HEK293 (cell line): ENCODE results near the gene HIRA.

Source experiments
- CTCF ChIA-PET: fragments of 350-600 bp; formaldehyde crosslinking; extraction: SDS; loops from one replicate; lab custom pipeline; 2021; ENCODE audit warnings: antibody characterized with exemption; lab: Yijun Ruan, JAX
- POLR2A ChIA-PET: fragments of 300-600 bp; formaldehyde crosslinking; extraction: SDS; loops from one replicate; lab custom pipeline; 2020; ENCODE audit warnings: antibody characterized with exemption, inconsistent platforms; lab: Yijun Ruan, JAX
- H3K27ac ChIP-seq: fragments of 200-500 bp; sonication (Bioruptor generic); 2 replicates; pipeline ENCODE4 v1.5.1; 2014; ENCODE audit warnings: low read depth, low read length, control low read depth, inconsistent platforms; ENCODE audit errors: extremely low read depth
- H3K36me3 ChIP-seq, 2 experiments: fragments of 200-500 bp in 1 of 2; sonication (Bioruptor generic) in 1 of 2; 1 replicate in 1 of 2; 2 replicates in 1 of 2; pipeline ENCODE4 v1.5.1; 2014 to 2017; ENCODE audit warnings: inconsistent platforms in 2 of 2, low read length in 2 of 2; ENCODE audit not compliant: control insufficient read depth in 2 of 2, insufficient read depth in 1 of 2
- H3K4me1 ChIP-seq: fragments of 200-500 bp; sonication (Bioruptor generic); 2 replicates; pipeline ENCODE4 v1.5.1; 2014; ENCODE audit warnings: mild to moderate bottlenecking, low read length, inconsistent platforms; ENCODE audit not compliant: control insufficient read depth, insufficient read depth
- H3K4me3 ChIP-seq: 2 replicates; pipeline ENCODE4 v1.5.1; 2011; ENCODE audit warnings: low read depth, mild to moderate bottlenecking, control low read depth, low read length, moderate library complexity
- H3K9me3 ChIP-seq: fragments of 200-500 bp; sonication (Bioruptor generic); 2 replicates; pipeline ENCODE4 v1.5.1; 2014; ENCODE audit warnings: low read depth, low read length, inconsistent platforms; ENCODE audit not compliant: control insufficient read depth, insufficient read depth
- GFI1B ChIP-seq: fragments of 450-650 bp; formaldehyde crosslinking; IDR thresholded peaks from 2 replicates; pipeline ENCODE4 v1.5.1; 2016; ENCODE audit warnings: missing biosample characterization, missing genetic modification characterization
- HOXA7 ChIP-seq: sonication (generic); formaldehyde crosslinking; IDR thresholded peaks from 2 replicates; pipeline ENCODE4 v1.8.1; 2022; ENCODE audit warnings: missing genetic modification reagents, borderline replicate concordance
- YY1 ChIP-seq: fragments of 450-650 bp; formaldehyde crosslinking; IDR thresholded peaks from 2 replicates; pipeline ENCODE4 v1.5.1; 2018; ENCODE audit warnings: missing biosample characterization, missing genetic modification characterization
- ZBTB48 ChIP-seq: fragments of 450-650 bp; formaldehyde crosslinking; IDR thresholded peaks from 2 replicates; pipeline ENCODE4 v1.5.1; 2016; ENCODE audit warnings: missing biosample characterization, missing genetic modification characterization
- ZFP3 ChIP-seq: fragments of 450-650 bp; formaldehyde crosslinking; IDR thresholded peaks from 2 replicates; pipeline ENCODE4 v1.5.1; 2016; ENCODE audit warnings: low read depth, missing biosample characterization, missing genetic modification characterization
- ZNF23 ChIP-seq: fragments of 450-650 bp; formaldehyde crosslinking; IDR thresholded peaks from 2 replicates; pipeline ENCODE4 v1.5.1; 2016; ENCODE audit warnings: missing biosample characterization, missing genetic modification characterization, borderline replicate concordance
- ZNF354C ChIP-seq: fragments of 450-650 bp; formaldehyde crosslinking; IDR thresholded peaks from 2 replicates; pipeline ENCODE4 v1.5.1; 2016; ENCODE audit warnings: missing biosample characterization, missing genetic modification characterization, low read depth, borderline replicate concordance
- ZNF366 ChIP-seq: fragments of 450-650 bp; formaldehyde crosslinking; conservative IDR thresholded peaks from 2 replicates; pipeline ENCODE4 v1.5.1; 2016; ENCODE audit warnings: missing biosample characterization, missing genetic modification characterization
- ZNF433 ChIP-seq: fragments of 450-650 bp; formaldehyde crosslinking; IDR thresholded peaks from 2 replicates; pipeline ENCODE4 v1.5.1; 2016; ENCODE audit warnings: missing biosample characterization, missing genetic modification characterization, low read depth
- TF ChIP-seq, protein P1 (sequence below): fragments of 450-650 bp; formaldehyde crosslinking; conservative IDR thresholded peaks from 2 replicates; pipeline ENCODE4 v1.5.1; 2016; ENCODE audit warnings: low read depth, missing biosample characterization, missing genetic modification characterization
- TF ChIP-seq, protein P2 (sequence below): fragments of 450-650 bp; formaldehyde crosslinking; IDR thresholded peaks from 2 replicates; pipeline ENCODE4 v1.5.1; 2016; ENCODE audit warnings: missing biosample characterization, missing genetic modification characterization
- TF ChIP-seq, protein P3 (sequence below): fragments of 450-650 bp; formaldehyde crosslinking; IDR thresholded peaks from 2 replicates; pipeline ENCODE4 v1.5.1; 2016; ENCODE audit warnings: missing biosample characterization, missing genetic modification characterization
- TF ChIP-seq, protein P4 (sequence below): fragments of 450-650 bp; formaldehyde crosslinking; IDR thresholded peaks from 2 replicates; pipeline ENCODE4 v1.5.1; 2016; ENCODE audit warnings: missing biosample characterization, missing genetic modification characterization

HIRA gene

DNA sequence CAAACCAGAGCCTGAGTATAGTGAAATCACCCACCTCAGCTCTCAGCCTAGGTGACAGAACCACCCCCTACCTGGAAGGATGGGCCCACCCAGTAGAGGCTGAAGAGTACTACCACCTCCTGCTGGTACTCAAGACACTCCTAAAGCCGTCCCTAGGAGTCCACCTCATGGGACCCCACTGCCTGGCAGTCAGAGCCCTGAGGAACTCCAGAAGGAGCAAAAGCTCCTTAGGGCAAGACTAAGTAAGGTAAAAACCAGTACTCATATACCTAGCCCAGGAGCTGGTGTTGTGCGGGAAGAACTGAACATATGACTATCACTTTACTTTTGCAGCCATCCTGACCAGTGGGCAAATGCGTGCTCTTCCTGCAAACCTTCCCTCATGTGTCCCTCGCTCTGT, 36.3 kb downstream of the HIRA start:
- POLR2A ChIA-PET, result no interaction called here
- no peak overlapping the region for H3K4me3 ChIP-seq
- H3K27ac ChIP-seq, result no peak overlapping the region
- CTCF ChIA-PET, result interaction anchor here (0.8 to 1.1 kb wide), 3 partner anchors 20 to 177 kb away, joined by 3 read pairs; no protein-coding TSS in a partner anchor
- H3K36me3 ChIP-seq, result peaks cover 4 to 90% of the 10 kb centered on the region in 2 experiments; a peak in 2 of 3 replicates
- no peaks in the 10 kb centered on the region for H3K4me1 ChIP-seq
- no peak for TF ChIP-seq YY1
- H3K9me3 ChIP-seq, result no peaks in the 10 kb centered on the region

DNA sequence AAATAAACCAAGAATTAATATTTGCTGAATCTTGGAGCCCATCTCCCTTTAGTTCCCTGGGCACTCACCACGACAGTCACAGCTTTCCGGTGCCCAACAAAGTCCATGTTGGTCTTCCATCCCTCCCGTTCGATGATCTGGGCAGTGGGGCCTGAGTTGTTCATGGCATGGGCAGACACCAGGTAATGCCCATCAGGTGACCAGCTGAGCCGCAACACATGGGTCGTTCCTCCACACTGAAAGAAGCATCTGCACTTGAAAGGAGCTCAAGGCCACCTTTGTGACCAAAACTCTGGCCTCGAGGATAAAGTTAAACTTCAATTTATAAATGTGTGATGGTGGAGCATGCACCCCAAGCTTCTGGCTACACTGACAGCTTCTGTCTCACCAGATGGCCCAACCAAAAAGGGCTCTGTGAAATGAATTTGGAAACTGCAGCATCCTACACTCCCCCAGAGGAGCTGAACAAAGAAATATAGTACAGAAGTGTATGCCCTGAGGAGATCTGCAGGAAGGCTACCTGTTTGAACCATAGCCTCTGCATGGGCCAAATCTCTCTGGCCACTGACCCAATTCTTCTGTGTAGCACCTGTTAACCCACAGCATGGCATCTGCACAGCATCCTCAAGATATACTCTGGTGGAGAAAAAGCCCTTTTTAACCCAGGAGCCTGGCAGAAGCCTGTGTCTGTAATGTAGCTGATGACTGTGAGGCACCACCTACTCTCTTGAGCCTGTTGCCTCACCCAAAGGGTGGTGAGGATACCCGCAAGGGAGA, 37.1 kb downstream of the HIRA start:
- Histone ChIP-seq H3K27ac (no peak overlapping the region), H3K36me3 (peaks cover 10 to 92% of the 10 kb centered on the region in 2 experiments; a peak in 2 of 3 replicates), H3K4me1 (no peaks in the 10 kb centered on the region), H3K4me3 (no peak overlapping the region), H3K9me3 (no peaks in the 10 kb centered on the region)
- ChIA-PET POLR2A (interaction anchor here (0.8 kb wide), 1 partner anchor 20 kb away, joined by 3 read pairs; no protein-coding TSS in a partner anchor), CTCF (interaction anchor here (0.8 to 1.1 kb wide), 2 partner anchors 26 to 80 kb away, joined by 3 read pairs; no protein-coding TSS in a partner anchor)
- TF ChIP-seq HOXA7 (CRISPR knock-in tag), result no peak
- TF ChIP-seq GFI1B (tag by site-specific recombination), result no peak
- TF ChIP-seq ZBTB48 (tag by site-specific recombination), result no peak
- TF ChIP-seq, protein P1, sequence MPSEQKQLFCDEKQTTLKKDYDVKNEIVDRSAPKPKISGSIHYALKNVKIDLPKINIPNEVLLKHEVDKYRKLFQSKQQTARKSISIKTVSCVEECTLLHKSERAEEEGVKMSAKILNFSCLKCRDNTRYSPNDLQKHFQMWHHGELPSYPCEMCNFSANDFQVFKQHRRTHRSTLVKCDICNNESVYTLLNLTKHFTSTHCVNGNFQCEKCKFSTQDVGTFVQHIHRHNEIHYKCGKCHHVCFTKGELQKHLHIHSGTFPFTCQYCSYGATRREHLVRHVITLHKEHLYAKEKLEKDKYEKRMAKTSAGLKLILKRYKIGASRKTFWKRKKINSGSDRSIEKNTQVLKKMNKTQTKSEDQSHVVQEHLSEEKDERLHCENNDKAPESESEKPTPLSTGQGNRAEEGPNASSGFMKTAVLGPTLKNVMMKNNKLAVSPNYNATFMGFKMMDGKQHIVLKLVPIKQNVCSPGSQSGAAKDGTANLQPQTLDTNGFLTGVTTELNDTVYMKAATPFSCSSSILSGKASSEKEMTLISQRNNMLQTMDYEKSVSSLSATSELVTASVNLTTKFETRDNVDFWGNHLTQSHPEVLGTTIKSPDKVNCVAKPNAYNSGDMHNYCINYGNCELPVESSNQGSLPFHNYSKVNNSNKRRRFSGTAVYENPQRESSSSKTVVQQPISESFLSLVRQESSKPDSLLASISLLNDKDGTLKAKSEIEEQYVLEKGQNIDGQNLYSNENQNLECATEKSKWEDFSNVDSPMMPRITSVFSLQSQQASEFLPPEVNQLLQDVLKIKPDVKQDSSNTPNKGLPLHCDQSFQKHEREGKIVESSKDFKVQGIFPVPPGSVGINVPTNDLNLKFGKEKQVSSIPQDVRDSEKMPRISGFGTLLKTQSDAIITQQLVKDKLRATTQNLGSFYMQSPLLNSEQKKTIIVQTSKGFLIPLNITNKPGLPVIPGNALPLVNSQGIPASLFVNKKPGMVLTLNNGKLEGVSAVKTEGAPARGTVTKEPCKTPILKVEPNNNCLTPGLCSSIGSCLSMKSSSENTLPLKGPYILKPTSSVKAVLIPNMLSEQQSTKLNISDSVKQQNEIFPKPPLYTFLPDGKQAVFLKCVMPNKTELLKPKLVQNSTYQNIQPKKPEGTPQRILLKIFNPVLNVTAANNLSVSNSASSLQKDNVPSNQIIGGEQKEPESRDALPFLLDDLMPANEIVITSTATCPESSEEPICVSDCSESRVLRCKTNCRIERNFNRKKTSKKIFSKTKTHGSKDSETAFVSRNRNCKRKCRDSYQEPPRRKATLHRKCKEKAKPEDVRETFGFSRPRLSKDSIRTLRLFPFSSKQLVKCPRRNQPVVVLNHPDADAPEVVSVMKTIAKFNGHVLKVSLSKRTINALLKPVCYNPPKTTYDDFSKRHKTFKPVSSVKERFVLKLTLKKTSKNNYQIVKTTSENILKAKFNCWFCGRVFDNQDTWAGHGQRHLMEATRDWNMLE (tag by site-specific recombination), result no peak
- TF ChIP-seq ZFP3, result no peak
- TF ChIP-seq, protein P2, sequence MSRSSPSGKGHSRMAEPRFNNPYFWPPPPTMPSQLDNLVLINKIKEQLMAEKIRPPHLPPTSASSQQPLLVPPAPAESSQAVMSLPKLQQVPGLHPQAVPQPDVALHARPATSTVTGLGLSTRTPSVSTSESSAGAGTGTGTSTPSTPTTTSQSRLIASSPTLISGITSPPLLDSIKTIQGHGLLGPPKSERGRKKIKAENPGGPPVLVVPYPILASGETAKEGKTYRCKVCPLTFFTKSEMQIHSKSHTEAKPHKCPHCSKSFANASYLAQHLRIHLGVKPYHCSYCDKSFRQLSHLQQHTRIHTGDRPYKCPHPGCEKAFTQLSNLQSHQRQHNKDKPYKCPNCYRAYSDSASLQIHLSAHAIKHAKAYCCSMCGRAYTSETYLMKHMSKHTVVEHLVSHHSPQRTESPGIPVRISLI (tag by site-specific recombination), result no peak
- no peak for TF ChIP-seq ZNF366
- TF ChIP-seq ZNF23 (tag by site-specific recombination), result no peak
- TF ChIP-seq ZNF354C, result no peak
- TF ChIP-seq, protein P3, sequence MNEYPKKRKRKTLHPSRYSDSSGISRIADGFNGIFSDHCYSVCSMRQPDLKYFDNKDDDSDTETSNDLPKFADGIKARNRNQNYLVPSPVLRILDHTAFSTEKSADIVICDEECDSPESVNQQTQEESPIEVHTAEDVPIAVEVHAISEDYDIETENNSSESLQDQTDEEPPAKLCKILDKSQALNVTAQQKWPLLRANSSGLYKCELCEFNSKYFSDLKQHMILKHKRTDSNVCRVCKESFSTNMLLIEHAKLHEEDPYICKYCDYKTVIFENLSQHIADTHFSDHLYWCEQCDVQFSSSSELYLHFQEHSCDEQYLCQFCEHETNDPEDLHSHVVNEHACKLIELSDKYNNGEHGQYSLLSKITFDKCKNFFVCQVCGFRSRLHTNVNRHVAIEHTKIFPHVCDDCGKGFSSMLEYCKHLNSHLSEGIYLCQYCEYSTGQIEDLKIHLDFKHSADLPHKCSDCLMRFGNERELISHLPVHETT (tag by site-specific recombination), result no peak
- TF ChIP-seq, protein P4, sequence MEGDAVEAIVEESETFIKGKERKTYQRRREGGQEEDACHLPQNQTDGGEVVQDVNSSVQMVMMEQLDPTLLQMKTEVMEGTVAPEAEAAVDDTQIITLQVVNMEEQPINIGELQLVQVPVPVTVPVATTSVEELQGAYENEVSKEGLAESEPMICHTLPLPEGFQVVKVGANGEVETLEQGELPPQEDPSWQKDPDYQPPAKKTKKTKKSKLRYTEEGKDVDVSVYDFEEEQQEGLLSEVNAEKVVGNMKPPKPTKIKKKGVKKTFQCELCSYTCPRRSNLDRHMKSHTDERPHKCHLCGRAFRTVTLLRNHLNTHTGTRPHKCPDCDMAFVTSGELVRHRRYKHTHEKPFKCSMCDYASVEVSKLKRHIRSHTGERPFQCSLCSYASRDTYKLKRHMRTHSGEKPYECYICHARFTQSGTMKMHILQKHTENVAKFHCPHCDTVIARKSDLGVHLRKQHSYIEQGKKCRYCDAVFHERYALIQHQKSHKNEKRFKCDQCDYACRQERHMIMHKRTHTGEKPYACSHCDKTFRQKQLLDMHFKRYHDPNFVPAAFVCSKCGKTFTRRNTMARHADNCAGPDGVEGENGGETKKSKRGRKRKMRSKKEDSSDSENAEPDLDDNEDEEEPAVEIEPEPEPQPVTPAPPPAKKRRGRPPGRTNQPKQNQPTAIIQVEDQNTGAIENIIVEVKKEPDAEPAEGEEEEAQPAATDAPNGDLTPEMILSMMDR (tag by site-specific recombination), result no peak
- TF ChIP-seq YY1, result no peak
- no peak for TF ChIP-seq ZNF433
